ENCODE results near the gene HTR7.
"Not testable (repeated sequence)": the region's sequence is repeated elsewhere in the genome, so short reads cannot be mapped to it uniquely, and the experiment has no call there.

Gene HTR7

GRCh38 chr10:90857635-90858460 is at the start of gene HTR7:
Gene HTR7, minus strand, starts transcription at chr10:90858039. Its CDS starts 368 bp downstream, at chr10:90857671.
- in situ Hi-C loops (cut with MboI; ENCODE audit: low sequenced_read_pairs) = no loop called here

GRCh38 chr10:90906596-90906995 is 48.8 kb upstream of the HTR7 start:
- in situ Hi-C loops (cut with MboI; ENCODE audit: low sequenced_read_pairs) = no loop called here

DNA sequence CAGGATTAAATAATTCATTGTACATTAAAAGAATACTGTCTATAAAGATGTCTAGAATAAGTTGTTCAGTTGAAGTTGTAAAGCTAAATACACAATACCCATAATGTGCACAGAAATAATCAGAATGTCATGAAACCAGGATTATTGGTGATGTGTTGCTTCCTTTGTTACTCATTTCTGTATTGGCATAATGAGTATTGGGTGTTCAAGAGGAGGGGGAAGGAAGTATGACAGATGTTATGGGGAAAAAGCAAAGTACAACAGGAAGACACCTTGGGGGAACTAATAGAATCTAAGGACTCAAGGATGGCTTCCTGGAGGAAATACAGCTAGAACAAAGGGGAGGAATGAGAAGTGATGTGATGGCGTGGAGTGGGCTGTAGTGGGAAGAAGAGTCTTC is 48.1 kb upstream of the HTR7 start:
- in situ Hi-C loops (cut with MboI; ENCODE audit: low sequenced_read_pairs) = no loop called here

DNA sequence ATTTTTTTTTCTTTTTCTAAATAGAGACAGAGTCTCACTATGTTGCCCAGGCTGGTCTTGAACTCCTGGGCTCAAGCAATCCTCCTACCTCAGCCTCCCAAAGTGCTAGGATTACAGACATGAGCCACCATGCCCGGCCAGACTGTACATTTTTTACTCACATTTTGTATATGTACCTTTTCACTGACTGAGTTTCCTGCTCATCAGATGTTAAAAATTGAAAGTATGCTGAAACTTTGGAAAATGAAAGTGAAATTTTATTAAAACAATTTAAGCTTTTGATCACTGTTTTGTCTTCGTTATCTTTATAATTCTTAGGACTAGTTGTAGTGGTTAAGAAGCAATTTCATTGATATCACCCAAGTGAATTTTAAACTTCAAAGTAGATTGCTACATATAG is 39.1 kb upstream of the HTR7 start:
- in situ Hi-C loops (cut with MboI; ENCODE audit: low sequenced_read_pairs) = not testable (repeated sequence)

- in situ Hi-C loops (cut with MboI; ENCODE audit: low sequenced_read_pairs) = no loop called here
Measured at GRCh38 chr10:90893190-90893589, 35.4 kb upstream of the HTR7 start.

DNA sequence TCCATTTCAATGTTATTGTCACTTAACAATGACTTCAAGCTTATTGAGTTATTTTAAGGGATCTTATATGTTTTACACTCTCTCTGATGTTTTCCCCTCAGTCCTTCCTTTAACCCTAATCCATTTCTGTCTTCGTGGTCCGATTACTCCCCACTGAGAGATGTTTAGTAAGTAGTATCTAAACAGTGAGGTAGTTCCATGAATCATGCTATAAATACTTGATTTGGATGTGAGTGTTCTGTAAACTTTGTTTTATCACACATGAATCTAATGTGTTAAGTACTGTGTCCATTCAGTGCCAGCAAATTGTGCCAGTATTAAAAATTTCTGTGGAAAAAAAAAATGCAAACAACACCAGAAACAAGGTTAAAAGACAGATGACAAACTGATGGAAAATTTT is 32.5 kb upstream of the HTR7 start:
- in situ Hi-C loops (cut with MboI; ENCODE audit: low sequenced_read_pairs) = no loop called here

- in situ Hi-C loops (cut with MboI; ENCODE audit: low sequenced_read_pairs) = no loop called here
Measured at GRCh38 chr10:90889636-90890035, 31.8 kb upstream of the HTR7 start.

DNA sequence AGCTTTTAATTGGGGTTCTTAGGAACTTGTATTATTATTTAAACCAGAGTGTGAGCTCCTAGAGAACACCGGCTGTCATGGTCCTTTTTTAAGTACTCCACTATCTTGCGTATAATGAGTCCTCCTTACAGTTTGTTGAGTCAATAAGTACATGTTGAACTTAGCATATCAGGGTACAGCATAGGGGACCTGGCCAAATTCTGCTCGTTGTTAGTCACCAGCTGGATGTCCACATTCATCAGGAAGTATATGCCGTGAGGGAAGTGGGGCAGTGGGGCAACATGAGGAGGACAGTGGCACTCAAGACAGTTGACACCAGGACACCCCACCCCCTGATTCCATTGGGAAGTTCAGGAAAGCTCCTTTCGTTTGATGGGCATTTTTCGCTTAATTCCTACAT is 30.5 kb upstream of the HTR7 start:
- in situ Hi-C loops (cut with MboI; ENCODE audit: low sequenced_read_pairs) = no loop called here

- in situ Hi-C loops (cut with MboI; ENCODE audit: low sequenced_read_pairs) = no loop called here
Measured at GRCh38 chr10:90887555-90887954, 29.7 kb upstream of the HTR7 start.

GRCh38 chr10:90885176-90885575 is 27.3 kb upstream of the HTR7 start:
- in situ Hi-C loops (cut with MboI; ENCODE audit: low sequenced_read_pairs) = no loop called here

- in situ Hi-C loops (cut with MboI; ENCODE audit: low sequenced_read_pairs) = no loop called here
Measured at GRCh38 chr10:90884431-90884830, 26.6 kb upstream of the HTR7 start.

- in situ Hi-C loops (cut with MboI; ENCODE audit: low sequenced_read_pairs) = not testable (repeated sequence)
Measured at GRCh38 chr10:90880059-90880719, 22.4 kb upstream of the HTR7 start.

DNA sequence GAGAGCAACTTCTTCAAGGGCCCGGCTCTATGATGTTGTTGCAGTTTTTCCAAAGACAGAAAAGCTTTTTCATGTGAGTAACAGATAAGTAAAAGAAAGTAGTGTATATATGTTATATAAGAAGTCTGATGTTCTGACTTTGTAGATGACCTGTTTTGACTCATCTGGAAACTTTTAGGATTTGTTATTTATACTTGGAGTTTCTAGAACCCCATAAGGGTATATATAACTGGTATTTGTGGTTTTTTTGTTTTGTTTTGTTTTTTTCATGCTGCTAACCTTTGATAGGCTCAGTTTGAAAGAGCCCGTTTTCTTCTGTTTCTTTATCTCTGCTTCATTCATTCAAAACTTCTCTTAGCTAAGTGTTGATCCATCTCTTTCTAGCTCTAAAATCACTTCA is 21.2 kb upstream of the HTR7 start:
- in situ Hi-C loops (cut with MboI; ENCODE audit: low sequenced_read_pairs) = no loop called here

DNA sequence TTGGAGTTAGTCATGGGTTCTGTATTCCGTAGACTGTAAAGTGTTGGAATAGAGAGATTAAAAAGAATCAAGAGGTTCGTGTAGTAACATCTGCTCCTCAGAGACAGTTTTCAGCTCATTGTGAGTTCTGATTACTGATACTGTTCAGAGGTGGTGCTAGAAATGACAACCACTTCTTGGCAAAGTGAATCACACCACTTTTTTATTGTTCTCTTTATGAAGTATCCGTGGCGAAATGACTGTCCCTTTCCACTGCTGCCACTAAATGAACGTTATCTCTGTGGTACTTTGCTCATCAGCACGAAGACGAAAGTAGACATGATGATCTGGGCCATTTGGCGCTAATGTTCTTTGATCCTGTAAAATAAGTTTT is 14.8 kb upstream of the HTR7 start:
- in situ Hi-C loops (cut with MboI; ENCODE audit: low sequenced_read_pairs) = no loop called here

GRCh38 chr10:90871766-90872647 is 14.2 kb upstream of the HTR7 start, which contains the start of gene RPP30:
Gene RPP30, plus strand, starts transcription at chr10:90871974. Its CDS starts 13 bp downstream, at chr10:90871987.
- in situ Hi-C loops (cut with MboI; ENCODE audit: low sequenced_read_pairs) = no loop called here

DNA sequence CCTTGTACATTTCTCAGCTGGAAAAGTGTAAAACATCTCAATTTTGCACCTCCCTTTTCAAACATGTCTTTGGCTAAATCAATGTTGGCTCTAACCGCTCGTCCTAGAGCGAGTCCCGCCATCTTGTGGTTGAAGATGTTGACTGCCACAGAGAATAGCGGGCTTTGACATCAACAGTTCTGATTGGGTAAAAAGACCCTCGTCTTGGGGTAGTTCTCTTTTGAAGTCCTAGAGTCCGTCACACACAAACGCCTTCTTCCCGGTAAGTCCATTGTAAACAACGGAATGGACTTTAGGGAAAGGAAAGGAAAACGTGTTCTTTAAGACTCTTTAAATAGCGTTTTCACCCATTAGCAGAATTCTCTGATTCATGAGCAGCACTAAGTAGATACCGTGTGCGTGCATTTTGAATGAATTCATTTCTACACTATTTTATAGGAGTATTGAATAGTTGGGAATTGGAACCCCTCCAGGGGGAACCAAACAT is 13.5 kb upstream of the HTR7 start:
- in situ Hi-C loops (cut with MboI; ENCODE audit: low sequenced_read_pairs) = no loop called here

DNA sequence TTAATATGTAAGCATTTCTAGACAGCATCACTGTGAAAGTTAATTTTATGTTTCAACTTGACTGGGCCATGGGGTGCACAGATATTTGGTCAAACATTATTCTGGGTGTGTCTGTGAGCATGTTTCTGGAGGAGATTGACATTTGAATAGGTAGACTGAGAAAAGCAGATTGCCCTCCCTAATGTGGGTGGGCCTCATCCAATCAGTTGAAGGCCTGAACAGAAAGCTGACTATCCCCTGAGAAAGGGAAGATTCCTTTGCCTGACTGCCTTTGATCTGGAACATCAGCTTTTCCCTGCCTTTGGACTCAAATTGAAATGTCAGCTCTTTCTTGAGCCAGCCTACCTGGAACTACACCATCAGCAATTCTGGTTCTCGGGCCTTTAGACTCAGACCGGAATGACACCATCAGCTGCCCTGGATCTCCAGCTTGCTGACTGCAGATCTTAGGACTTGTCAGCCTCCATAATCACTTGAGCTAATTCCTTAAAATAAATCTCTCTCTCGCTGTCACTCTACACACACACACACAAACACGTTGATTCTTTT is 8.3 kb upstream of the HTR7 start:
- in situ Hi-C loops (cut with MboI; ENCODE audit: low sequenced_read_pairs) = no loop called here

DNA sequence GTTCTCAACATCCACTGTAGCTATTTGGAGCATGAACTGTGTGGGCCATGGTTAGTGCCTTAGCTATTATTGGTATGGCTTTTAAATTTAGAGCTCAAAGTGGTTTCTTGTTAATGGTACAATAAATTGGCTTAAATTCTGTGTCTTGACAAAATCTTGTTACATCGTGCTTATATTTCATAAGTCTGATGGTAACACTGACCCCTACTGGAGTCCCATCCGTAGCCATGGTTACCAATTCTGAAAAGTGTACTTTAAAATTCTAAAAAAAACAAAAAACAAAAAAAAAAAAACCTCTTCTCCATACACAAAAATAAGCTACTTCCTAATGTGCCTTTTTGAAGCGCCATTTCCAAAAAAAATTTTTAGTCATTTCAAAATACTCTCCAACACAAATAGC is 7.6 kb upstream of the HTR7 start:
- in situ Hi-C loops (cut with MboI; ENCODE audit: low sequenced_read_pairs) = no loop called here

GRCh38 chr10:90862908-90863514 is 5.2 kb upstream of the HTR7 start:
- in situ Hi-C loops (cut with MboI; ENCODE audit: low sequenced_read_pairs) = no loop called here

DNA sequence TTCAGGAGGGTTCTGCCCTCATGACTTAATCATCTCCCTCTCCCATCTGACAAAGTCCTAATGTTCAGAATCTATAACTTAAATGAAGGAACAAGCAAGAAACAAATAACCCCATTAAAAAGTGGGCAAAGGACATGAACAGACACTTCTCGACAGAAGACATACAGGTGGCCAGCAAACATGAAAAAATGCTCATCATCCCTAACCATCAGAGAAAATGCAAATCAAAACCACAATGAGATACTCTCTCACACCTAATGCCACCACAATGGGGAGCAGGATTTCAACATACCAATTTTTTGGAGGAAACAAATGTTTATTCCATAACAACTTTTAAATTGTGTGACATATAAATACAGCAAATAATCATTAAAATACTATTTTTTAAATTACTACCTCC is 3.0 kb upstream of the HTR7 start:
- in situ Hi-C loops (cut with MboI; ENCODE audit: low sequenced_read_pairs) = no loop called here
